Mesothelial cell of epicardium (in vitro differentiated cells): ENCODE measurements around the gene HADHA. TPM values are rescaled to one million over a fixed set of nuclear protein-coding genes. Genes with fewer than 3 reads are reported as not detected.

Source experiments
- DNase-seq, 2 experiments: peaks; one replicate each; pipeline ENCODE4 v3.0.0; 2021; ENCODE audit warnings: low spot score in 2 of 2; ENCODE audit not compliant: unreplicated experiment in 2 of 2
- H3K27ac Mint-ChIP-seq: 2 replicates; pipeline ENCODE4 v1.8.0; 2021; ENCODE audit warnings: mixed read lengths
- H3K27me3 Mint-ChIP-seq: 2 replicates; pipeline ENCODE4 v1.8.0; 2021; ENCODE audit warnings: low read depth, mixed read lengths
- H3K36me3 Mint-ChIP-seq: 2 replicates; pipeline ENCODE4 v1.8.0; 2021; ENCODE audit warnings: mixed read lengths
- H3K4me1 Mint-ChIP-seq: 2 replicates; pipeline ENCODE4 v1.8.0; 2021; ENCODE audit warnings: mixed read lengths
- H3K4me3 Mint-ChIP-seq: 2 replicates; pipeline ENCODE4 v1.8.0; 2021; ENCODE audit warnings: mild to moderate bottlenecking, moderate library complexity, mixed read lengths
- H3K9me3 Mint-ChIP-seq: 2 replicates; pipeline ENCODE4 v1.8.0; 2021; ENCODE audit warnings: mixed read lengths
- CTCF ChIP-seq: fragments of 200-600 bp; sonication (generic); IDR thresholded peaks from one replicate; pipeline ENCODE4 v1.5.0; 2021; ENCODE audit warnings: antibody characterized with exemption; ENCODE audit not compliant: unreplicated experiment
- total RNA-seq: library from RNA; stranded (reverse); gene quantifications from 3 replicates; pipeline ENCODE4 v1.2.1, GENCODE V29; 2021

The HADHA gene
- total RNA-seq, 1 donor from 2014 or later, result 100 TPM

- no peaks in the 10 kb centered on the region for H3K27me3 Mint-ChIP-seq
- TF ChIP-seq CTCF, result no peak
- no peaks in the 10 kb centered on the region for H3K9me3 Mint-ChIP-seq
- peaks cover 29% of the 10 kb centered on the region for H3K36me3 Mint-ChIP-seq
- H3K27ac Mint-ChIP-seq, result no peak overlapping the region
- no peak for DNase-seq
- no peaks in the 10 kb centered on the region for H3K4me1 Mint-ChIP-seq
- H3K4me3 Mint-ChIP-seq, result no peak overlapping the region
Observed at GRCh38 chr2:26255759-26256384, 11.4 kb upstream of the HADHA start.

GRCh38 chr2:26251893-26252292, 7.5 kb upstream of the HADHA start:
- Mint-ChIP-seq H3K27ac (no peak overlapping the region), H3K4me1 (peaks cover 4% of the 10 kb centered on the region), H3K27me3 (no peaks in the 10 kb centered on the region), H3K36me3 (peaks cover 7% of the 10 kb centered on the region), H3K9me3 (no peaks in the 10 kb centered on the region), H3K4me3 (no peak overlapping the region)
- DNase-seq, result no peak
- TF ChIP-seq CTCF, result no peak

- Mint-ChIP-seq H3K4me3 (no peak overlapping the region), H3K9me3 (no peaks in the 10 kb centered on the region), H3K27ac (no peak overlapping the region), H3K36me3 (peaks cover 2% of the 10 kb centered on the region), H3K4me1 (peaks cover 20% of the 10 kb centered on the region), H3K27me3 (no peaks in the 10 kb centered on the region)
- no peak for TF ChIP-seq CTCF
- no peak for DNase-seq
Observed at GRCh38 chr2:26249625-26250024, 5.2 kb upstream of the HADHA start.

- no peaks in the 10 kb centered on the region for H3K27me3 Mint-ChIP-seq
- DNase-seq, result no peak
Observed at GRCh38 chr2:26246818-26247217, 2.4 kb upstream of the HADHA start.

GRCh38 chr2:26245810-26246209, 1.4 kb upstream of the HADHA start:
- peak overlapping the region; percentile 100 for H3K27ac Mint-ChIP-seq
- H3K4me1 Mint-ChIP-seq, result peaks cover 36% of the 10 kb centered on the region
- no peaks in the 10 kb centered on the region for H3K36me3 Mint-ChIP-seq
- H3K9me3 Mint-ChIP-seq, result no peaks in the 10 kb centered on the region
- no peaks in the 10 kb centered on the region for H3K27me3 Mint-ChIP-seq
- TF ChIP-seq CTCF, result no peak
- DNase-seq, result no peak
- peak overlapping the region; percentile 93 for H3K4me3 Mint-ChIP-seq

More at GRCh38 chr2:26246818-26247217, 2.4 kb upstream of the HADHA start:
- H3K4me3 Mint-ChIP-seq, result peak overlapping the region; percentile 93
- H3K27ac Mint-ChIP-seq, result peak overlapping the region; percentile 8
- peaks cover 32% of the 10 kb centered on the region for H3K4me1 Mint-ChIP-seq
- no peak for TF ChIP-seq CTCF
- H3K36me3 Mint-ChIP-seq, result no peaks in the 10 kb centered on the region
- no peaks in the 10 kb centered on the region for H3K9me3 Mint-ChIP-seq
